DMS 273 treated with DMSO at 0.1 percent for 48 hours (cell line): ENCODE results near the gene COL25A1.
"Not testable (repeated sequence)": the region's sequence is repeated elsewhere in the genome, so short reads cannot be mapped to it uniquely, and the experiment has no call there.

Source experiments
- DNase-seq: peaks from one replicate; lab custom pipeline; 2025; lab: John Stamatoyannopoulos, UW

Gene COL25A1

GRCh38 chr4:109046471-109047201, 255.8 kb downstream of the COL25A1 start:
- no peak for DNase-seq

GRCh38 chr4:109044431-109044830, 258.0 kb downstream of the COL25A1 start:
- no peak for DNase-seq

GRCh38 chr4:109043286-109043685, 259.2 kb downstream of the COL25A1 start:
- DNase-seq, result no peak

GRCh38 chr4:109041463-109042360, 260.7 kb downstream of the COL25A1 start:
- DNase-seq, result no peak

GRCh38 chr4:109040441-109040840, 262.0 kb downstream of the COL25A1 start:
- no peak for DNase-seq

- DNase-seq, result no peak
Measured at GRCh38 chr4:109037026-109037425, 265.4 kb downstream of the COL25A1 start.

GRCh38 chr4:109033993-109034392, 268.5 kb downstream of the COL25A1 start:
- no peak for DNase-seq

- no peak for DNase-seq
Measured at GRCh38 chr4:109032671-109033070, 269.8 kb downstream of the COL25A1 start.

- no peak for DNase-seq
Measured at GRCh38 chr4:109029987-109030386, 272.5 kb downstream of the COL25A1 start.

- no peak for DNase-seq
Measured at GRCh38 chr4:109027016-109027500, 275.4 kb downstream of the COL25A1 start.

GRCh38 chr4:109026588-109026987, 275.9 kb downstream of the COL25A1 start:
- DNase-seq, result no peak

- DNase-seq, result no peak
Measured at GRCh38 chr4:109025471-109026076, 276.9 kb downstream of the COL25A1 start.

GRCh38 chr4:109022961-109023360, 279.5 kb downstream of the COL25A1 start:
- no peak for DNase-seq

- DNase-seq, result not testable (repeated sequence)
Measured at GRCh38 chr4:109021630-109022029, 280.8 kb downstream of the COL25A1 start.

- DNase-seq, result no peak
Measured at GRCh38 chr4:109020861-109021260, 281.6 kb downstream of the COL25A1 start.

GRCh38 chr4:109016200-109016599, 286.3 kb downstream of the COL25A1 start:
- no peak for DNase-seq

- DNase-seq, result no peak
Measured at GRCh38 chr4:109015413-109015810, 287.0 kb downstream of the COL25A1 start.

- DNase-seq, result no peak
Measured at GRCh38 chr4:109014593-109015412, 287.7 kb downstream of the COL25A1 start.

- DNase-seq, result no peak
Measured at GRCh38 chr4:109012286-109012880, 290.1 kb downstream of the COL25A1 start.

GRCh38 chr4:109011241-109012026, 291.0 kb downstream of the COL25A1 start:
- no peak for DNase-seq
